ENCODE data around the gene WDR72.

WDR72 gene

GRCh38 chr15:53535886-53536285, 223.6 kb downstream of the WDR72 start:
- DNase-seq (ENCODE audit: low read depth in 2 of 2), result no peak

- DNase-seq (ENCODE audit: low read depth in 2 of 2), result no peak
These were observed 225.2 kb downstream of the WDR72 start for GRCh38 chr15:53534105-53534839.

GRCh38 chr15:53530761-53531160, 228.7 kb downstream of the WDR72 start:
- DNase-seq (ENCODE audit: low read depth in 2 of 2), result no peak

GRCh38 chr15:53527996-53528395, 231.5 kb downstream of the WDR72 start:
- no peak for DNase-seq (ENCODE audit: low read depth in 2 of 2)

- DNase-seq (ENCODE audit: low read depth in 2 of 2), result no peak
These were observed 233.6 kb downstream of the WDR72 start for GRCh38 chr15:53525894-53526293.

GRCh38 chr15:53522991-53523390, 236.5 kb downstream of the WDR72 start:
- DNase-seq (ENCODE audit: low read depth in 2 of 2), result no peak

- no peak for DNase-seq (ENCODE audit: low read depth in 2 of 2)
These were observed 238.5 kb downstream of the WDR72 start for GRCh38 chr15:53520996-53521395.

GRCh38 chr15:53513431-53513830, 246.0 kb downstream of the WDR72 start:
- DNase-seq (ENCODE audit: low read depth in 2 of 2), result no peak

GRCh38 chr15:53512029-53512428, 247.4 kb downstream of the WDR72 start:
- DNase-seq (ENCODE audit: low read depth in 2 of 2), result no peak

- no peak for DNase-seq (ENCODE audit: low read depth in 2 of 2)
These were observed 248.3 kb downstream of the WDR72 start for GRCh38 chr15:53511175-53511574.

- no peak for DNase-seq (ENCODE audit: low read depth in 2 of 2)
These were observed 253.1 kb downstream of the WDR72 start for GRCh38 chr15:53506370-53506769.

- no peak for DNase-seq (ENCODE audit: low read depth in 2 of 2)
These were observed 260.5 kb downstream of the WDR72 start for GRCh38 chr15:53498996-53499395.

GRCh38 chr15:53490341-53490740, 269.1 kb downstream of the WDR72 start:
- DNase-seq (ENCODE audit: low read depth in 2 of 2), result no peak

- DNase-seq (ENCODE audit: low read depth in 2 of 2), result no peak
These were observed 277.4 kb downstream of the WDR72 start for GRCh38 chr15:53482055-53482454.

GRCh38 chr15:53477981-53478766, 281.3 kb downstream of the WDR72 start:
- DNase-seq (ENCODE audit: low read depth in 2 of 2), result no peak

- DNase-seq (ENCODE audit: low read depth in 2 of 2), result no peak
These were observed 285.6 kb downstream of the WDR72 start for GRCh38 chr15:53473886-53474285.

GRCh38 chr15:53473435-53473834, 286.0 kb downstream of the WDR72 start:
- DNase-seq (ENCODE audit: low read depth in 2 of 2), result no peak

GRCh38 chr15:53472883-53473282, 286.6 kb downstream of the WDR72 start:
- DNase-seq (ENCODE audit: low read depth in 2 of 2), result no peak

GRCh38 chr15:53472210-53472609, 287.3 kb downstream of the WDR72 start:
- no peak for DNase-seq (ENCODE audit: low read depth in 2 of 2)

GRCh38 chr15:53470743-53471142, 288.7 kb downstream of the WDR72 start:
- DNase-seq (ENCODE audit: low read depth in 2 of 2), result no peak

GRCh38 chr15:53469422-53469821, 290.0 kb downstream of the WDR72 start:
- no peak for DNase-seq (ENCODE audit: low read depth in 2 of 2)

Data from fibroblast of skin of left biceps (primary cell).